NCI-H146 treated with DMSO at 0.1 percent for 48 hours (cell line): ENCODE measurements around the gene C6orf89.
"Not testable (repeated sequence)": the region's sequence is repeated elsewhere in the genome, so short reads cannot be mapped to it uniquely, and the experiment has no call there.

ENCODE experiments used
- DNase-seq: peaks from one replicate; lab custom pipeline; 2025; ENCODE audit not compliant: unreplicated experiment; lab: John Stamatoyannopoulos, UW

Gene C6orf89

DNA sequence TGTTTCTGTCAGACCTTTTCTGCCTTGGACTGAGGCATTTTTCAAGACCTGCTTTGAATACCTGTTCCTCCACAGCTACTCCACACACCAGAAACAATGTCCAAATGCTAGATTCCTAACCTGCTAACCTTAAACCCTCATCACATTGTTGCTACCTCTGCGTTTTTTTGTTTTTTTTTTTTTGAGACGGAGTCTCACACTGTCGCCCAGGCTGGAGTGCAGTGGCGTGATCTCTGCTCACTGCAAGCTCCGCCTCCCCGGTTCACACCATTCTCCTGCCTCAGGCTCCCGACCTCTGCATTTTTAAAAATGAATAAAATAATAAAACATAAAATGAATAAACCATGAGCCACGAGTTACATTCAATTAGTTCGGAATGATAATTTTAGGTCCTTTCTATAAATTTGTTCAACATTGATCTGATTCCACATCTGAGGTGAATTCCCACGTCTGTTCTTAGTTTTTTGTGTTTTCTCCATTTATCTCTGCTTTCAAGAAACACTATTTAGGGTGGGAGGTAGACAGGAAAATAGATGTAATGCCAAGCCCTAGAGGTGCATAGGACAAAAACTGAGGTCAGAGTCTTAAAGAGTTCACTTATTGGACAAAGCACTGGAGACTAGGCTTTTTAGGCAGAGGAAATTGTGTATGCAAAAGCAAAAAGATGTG lies 1.3 kb downstream of the C6orf89 start:
- DNase-seq, result no peak

- DNase-seq, result no peak
Observed at GRCh38 chr6:36888115-36888643, 2.4 kb downstream of the C6orf89 start.

GRCh38 chr6:36888654-36889481 lies 3.1 kb downstream of the C6orf89 start:
- DNase-seq, result no peak

GRCh38 chr6:36890112-36890663 lies 4.4 kb downstream of the C6orf89 start:
- no peak for DNase-seq

GRCh38 chr6:36891153-36891552 lies 5.4 kb downstream of the C6orf89 start:
- DNase-seq, result not testable (repeated sequence)

GRCh38 chr6:36893976-36894932 lies 8.5 kb downstream of the C6orf89 start:
- DNase-seq, result no peak

DNA sequence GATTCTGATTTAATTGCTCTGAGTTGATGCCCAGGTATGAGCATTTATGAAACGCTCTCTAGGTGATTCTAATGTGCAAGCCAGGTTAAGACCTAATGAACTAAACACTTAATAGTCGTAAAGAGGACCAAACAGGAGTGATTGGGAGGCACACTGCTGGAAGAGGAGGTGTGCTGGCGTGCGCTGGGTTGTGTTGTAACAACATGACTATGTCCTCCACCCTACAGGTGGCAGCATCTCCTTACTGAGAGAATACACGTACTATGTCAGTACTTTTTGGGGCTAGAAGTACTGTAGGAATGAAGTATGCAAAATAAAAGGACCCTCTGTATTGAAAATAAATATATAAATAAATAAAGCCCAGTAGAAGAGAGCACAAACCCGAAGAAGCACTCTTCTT lies 11.9 kb downstream of the C6orf89 start:
- no peak for DNase-seq

- no peak for DNase-seq
Observed at GRCh38 chr6:36904114-36904513, 18.4 kb downstream of the C6orf89 start.

DNA sequence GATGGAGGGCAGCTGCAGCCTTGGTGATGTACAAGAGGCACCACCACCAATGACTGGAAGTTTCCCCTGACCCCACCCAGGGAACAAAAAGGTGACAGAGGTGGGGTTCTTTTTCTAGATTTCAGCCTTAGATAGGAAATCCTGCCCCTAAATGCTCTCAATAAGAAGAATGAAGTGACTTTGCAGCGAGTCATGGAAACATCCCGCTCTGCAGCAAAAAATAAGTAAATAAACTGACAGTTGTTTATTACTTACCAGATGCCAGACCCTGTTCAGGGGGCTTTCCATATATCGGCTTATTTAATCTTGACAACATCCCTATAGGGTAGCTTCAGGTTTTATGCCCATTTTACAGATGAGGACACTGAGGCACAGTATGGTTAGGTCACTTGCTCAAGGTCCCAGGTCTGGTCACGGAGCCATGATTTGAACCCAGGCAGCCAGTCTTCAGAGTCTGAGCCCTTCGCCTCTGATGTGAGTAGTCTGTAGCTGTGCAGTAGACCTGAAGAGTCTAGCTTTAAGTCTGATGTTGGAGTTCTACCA lies 19.2 kb downstream of the C6orf89 start:
- DNase-seq, result no peak

DNA sequence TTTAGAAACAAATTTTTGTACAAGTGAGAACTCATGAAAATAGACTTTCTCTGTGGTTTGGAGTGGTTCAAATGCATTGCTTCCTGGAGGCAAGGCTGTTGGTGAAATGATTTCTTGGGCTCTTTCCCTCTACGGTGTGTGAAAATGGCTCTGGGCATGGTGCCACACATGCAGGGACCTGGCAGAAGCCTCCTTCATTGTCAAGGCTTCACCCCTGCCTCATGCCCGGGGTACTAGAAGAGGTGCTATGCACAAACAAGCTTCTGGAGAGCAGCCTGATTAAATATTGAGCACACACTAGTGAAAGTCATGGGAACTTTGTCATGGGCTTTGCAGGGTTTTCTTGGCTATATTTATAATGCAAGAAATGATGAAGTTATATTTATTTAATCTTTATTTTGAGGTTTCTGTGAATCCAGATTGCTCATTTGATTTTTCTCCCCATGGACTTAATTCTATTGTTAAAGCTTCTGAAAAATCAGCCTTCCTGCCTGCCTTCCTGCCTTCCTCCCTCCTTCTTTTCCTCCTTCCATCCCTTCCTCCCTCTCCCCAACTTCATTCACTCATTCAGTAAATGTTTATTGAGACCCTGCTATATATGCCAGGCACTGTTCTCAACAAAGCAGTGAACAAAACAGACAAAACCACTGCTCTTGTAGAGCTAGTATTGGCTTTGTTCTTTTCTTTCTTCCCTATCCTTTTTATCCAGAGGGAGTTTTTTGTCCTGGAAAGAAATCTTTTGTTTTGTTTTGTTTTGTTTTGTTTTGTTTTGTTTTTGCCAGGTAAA lies 21.0 kb downstream of the C6orf89 start:
- no peak for DNase-seq

DNA sequence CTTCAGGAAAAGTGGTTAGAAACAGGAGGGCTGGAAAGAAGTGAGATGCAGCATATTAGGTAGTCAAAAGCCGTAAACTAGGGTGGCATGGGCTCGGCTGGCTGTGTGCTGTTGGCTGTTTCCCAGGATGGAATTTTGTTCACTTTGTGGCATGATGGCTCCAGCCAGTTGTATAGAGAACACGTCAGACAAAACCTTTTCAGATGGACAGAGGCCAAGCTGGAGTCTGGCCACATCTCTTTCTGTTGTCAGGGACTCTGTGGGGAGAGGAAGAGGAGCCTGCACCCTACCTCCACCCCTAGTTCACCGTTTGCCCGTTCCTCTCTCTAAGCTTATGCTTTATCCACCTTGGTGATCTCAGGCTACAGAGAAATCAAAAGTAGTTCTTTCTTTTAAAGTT lies 22.0 kb downstream of the C6orf89 start:
- DNase-seq, result no peak

DNA sequence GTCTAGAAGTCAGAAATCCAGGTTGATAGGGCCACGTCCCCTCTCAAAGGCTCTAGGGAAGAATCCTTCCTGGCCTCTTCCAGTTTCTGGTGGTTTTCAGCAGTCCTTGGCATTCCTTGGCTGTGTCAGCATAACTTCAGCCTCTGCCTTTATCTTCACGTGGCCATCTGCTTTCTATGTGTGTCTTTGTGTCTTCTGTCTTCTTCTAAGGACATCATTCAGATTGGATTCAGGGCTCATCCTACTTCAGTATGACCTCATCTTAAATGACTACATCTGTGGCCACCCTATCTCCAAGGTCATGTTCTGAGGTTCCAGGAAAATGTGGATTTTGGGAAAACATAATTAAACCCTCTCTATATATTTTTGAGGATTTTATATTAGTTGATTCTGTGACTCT lies 23.0 kb downstream of the C6orf89 start:
- DNase-seq, result no peak

DNA sequence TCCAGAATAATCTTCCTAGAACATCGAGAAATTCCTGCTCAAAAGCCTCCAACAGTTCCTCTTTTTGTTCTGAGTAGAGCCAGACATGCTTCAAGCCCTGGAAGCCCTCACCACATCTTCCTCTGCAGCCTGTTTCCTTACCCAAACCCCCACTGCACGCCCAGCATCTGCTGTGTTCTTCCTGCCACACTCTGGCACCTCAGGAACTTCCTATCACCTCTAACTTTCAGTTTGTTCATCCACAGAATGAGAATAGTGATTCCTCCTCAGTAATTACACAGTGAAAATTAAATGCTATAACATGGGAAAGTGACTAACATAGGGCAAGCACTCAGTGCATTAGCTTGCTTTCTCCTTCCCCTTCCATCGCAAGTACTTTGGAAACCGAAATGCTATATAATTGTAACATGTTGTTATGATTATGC lies 26.3 kb downstream of the C6orf89 start:
- DNase-seq, result no peak

GRCh38 chr6:36912586-36912985 lies 26.8 kb downstream of the C6orf89 start:
- DNase-seq, result no peak

- no peak for DNase-seq
Observed at GRCh38 chr6:36913082-36913481, 27.3 kb downstream of the C6orf89 start.

- DNase-seq, result no peak
Observed at GRCh38 chr6:36914227-36914794, 28.6 kb downstream of the C6orf89 start.

DNA sequence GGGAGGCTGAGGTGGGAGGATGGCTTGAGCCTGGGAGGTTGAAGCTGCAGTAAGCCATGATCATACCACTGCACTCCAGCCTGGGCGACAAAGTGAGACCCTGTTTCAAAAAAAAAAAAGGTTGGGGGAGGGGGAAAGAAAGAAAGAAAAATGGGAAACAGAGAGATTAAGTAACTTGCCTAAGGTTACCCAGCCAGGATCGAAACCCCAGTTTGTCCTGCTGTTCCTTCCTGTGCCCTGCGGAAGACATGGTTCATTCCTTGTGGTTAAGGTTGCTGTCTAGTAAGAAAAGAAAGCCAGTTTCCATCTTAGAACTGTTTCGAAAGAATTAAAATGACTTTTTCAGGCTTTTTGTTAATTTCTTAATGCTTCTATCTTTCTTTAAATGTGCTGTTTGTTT lies 29.8 kb downstream of the C6orf89 start:
- DNase-seq, result no peak

DNA sequence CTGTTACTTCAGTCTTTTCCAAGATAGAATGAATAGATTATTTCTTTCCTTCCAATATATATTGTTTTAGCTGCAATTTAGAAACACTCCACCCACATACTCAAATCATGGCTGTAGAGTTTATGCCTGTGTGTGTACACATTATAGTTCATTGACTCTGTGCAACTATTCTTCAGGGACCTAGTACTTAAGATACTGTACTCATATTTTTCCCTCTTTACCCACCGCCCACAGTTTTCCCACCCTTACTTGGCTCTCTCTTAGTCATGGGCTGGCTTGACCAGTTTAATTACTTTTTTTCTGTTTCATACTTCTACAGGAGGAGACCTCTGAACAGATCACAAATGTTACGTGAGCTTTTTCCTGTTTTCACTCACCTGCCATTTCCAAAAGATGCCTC lies 30.4 kb downstream of the C6orf89 start:
- DNase-seq, result no peak

DNA sequence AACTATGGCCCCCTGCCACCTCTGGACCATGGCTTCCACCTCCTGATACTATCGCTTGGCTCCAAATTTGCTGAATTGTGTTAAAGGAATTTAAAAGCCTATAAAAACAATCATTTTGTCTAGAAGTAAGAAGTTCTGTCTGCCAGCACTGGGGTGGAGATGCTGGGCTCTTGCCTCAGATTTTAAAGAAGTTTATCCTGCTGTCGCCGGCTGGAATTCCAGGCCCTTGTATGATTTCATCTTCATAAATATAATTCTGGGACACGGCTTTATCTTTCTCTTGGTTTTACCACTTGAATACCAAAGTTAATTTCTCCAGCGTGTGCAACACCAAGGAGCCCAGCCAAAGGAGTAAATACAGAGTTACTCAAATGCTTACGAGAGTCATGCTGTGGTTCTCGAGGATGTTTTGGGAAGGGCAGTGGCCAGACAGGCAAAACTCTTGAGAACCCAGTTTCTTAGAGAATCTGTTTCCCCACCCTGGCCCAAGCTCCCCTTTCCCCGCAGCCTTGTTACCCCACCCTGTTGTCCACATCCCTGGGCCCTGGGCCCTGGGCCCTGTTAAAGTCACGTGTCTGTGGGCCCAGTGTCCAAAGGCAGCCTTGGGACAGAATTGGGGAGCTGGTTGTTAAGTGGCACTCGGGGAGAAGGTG lies 31.9 kb downstream of the C6orf89 start:
- no peak for DNase-seq
